ENCODE results near the gene ROR2. TPM values are rescaled to one million over a fixed set of nuclear protein-coding genes. Genes with fewer than 3 reads are reported as not detected.

The ROR2 gene
- total and polyA plus RNA-seq, 4 donors: 0.13 to 0.84 (median 0.52) TPM

- H3K9me3 ChIP-seq (ENCODE audit: control insufficient read depth in 4 of 4, low read length in 3 of 4): no peaks in the 10 kb centered on the region
- no peak overlapping the region for H3K9ac ChIP-seq (ENCODE audit: low read depth in 1 of 2, low read length in 2 of 2)
- H3K27ac ChIP-seq (ENCODE audit: low read depth in 1 of 2, low read length in 2 of 2): no peak overlapping the region
- H3K27me3 ChIP-seq (ENCODE audit: control insufficient read depth in 4 of 4, insufficient read depth in 4 of 4, low read length in 3 of 4): peaks cover 0 to 3% (median 0%) of the 10 kb centered on the region in 4 donors
- TF ChIP-seq HNF4A (conservative IDR thresholded peaks at IDR 0.05) (peak; percentile 5 to 29), FOXA2 (IDR thresholded peaks at IDR 0.05) (peak; percentile 24), RXRA (IDR thresholded peaks at IDR 0.05) (peak in 1 of 2 donors; percentile 31), REST (IDR thresholded peaks at IDR 0.05) (no peak), JUND (IDR thresholded peaks at IDR 0.05) (peak in 1 of 2 donors; percentile 27)
- H3K36me3 ChIP-seq (ENCODE audit: control insufficient read depth in 4 of 4, insufficient read depth in 3 of 4, low read depth in 1 of 4, low read length in 3 of 4): no peaks in the 10 kb centered on the region
- H3K4me1 ChIP-seq (ENCODE audit: control insufficient read depth in 4 of 4, insufficient read depth in 4 of 4, low read length in 3 of 4): peaks cover 0 to 10% (median 3%) of the 10 kb centered on the region in 4 donors
- no peak overlapping the region for H3K4me3 ChIP-seq (ENCODE audit: low read depth in 1 of 3, low read length in 3 of 3)
- no peak for DNase-seq (ENCODE audit: low spot score)
- 38% methylated on average over 20 of the region's 20 CpGs for WGBS
These were observed 132.4 kb downstream of the ROR2 start for GRCh38 chr9:91817493-91818224.

GRCh38 chr9:91817106-91817492 is 132.9 kb downstream of the ROR2 start:
- no peak overlapping the region for H3K4me3 ChIP-seq (ENCODE audit: low read depth in 1 of 3, low read length in 3 of 3)
- no peaks in the 10 kb centered on the region for H3K36me3 ChIP-seq (ENCODE audit: control insufficient read depth in 4 of 4, insufficient read depth in 3 of 4, low read depth in 1 of 4, low read length in 3 of 4)
- H3K27ac ChIP-seq (ENCODE audit: low read depth in 1 of 2, low read length in 2 of 2): no peak overlapping the region
- H3K9me3 ChIP-seq (ENCODE audit: control insufficient read depth in 4 of 4, low read length in 3 of 4): no peaks in the 10 kb centered on the region
- DNase-seq (ENCODE audit: low spot score): no peak
- peaks cover 0 to 10% (median 3%) of the 10 kb centered on the region in 4 donors for H3K4me1 ChIP-seq (ENCODE audit: control insufficient read depth in 4 of 4, insufficient read depth in 4 of 4, low read length in 3 of 4)
- 94% methylated on average over 8 of the region's 8 CpGs for WGBS
- no peak overlapping the region for H3K9ac ChIP-seq (ENCODE audit: low read depth in 1 of 2, low read length in 2 of 2)
- H3K27me3 ChIP-seq (ENCODE audit: control insufficient read depth in 4 of 4, insufficient read depth in 4 of 4, low read length in 3 of 4): peaks cover 0 to 3% (median 0%) of the 10 kb centered on the region in 4 donors
- TF ChIP-seq YY1 (IDR thresholded peaks at IDR 0.05) (no peak), HNF4G (IDR thresholded peaks at IDR 0.05) (no peak), HNF4A (conservative IDR thresholded peaks at IDR 0.05) (no peak), FOXA2 (IDR thresholded peaks at IDR 0.05) (no peak), SP1 (IDR thresholded peaks at IDR 0.05) (no peak), NR2F2 (IDR thresholded peaks at IDR 0.05) (no peak), FOXA1 (IDR thresholded peaks at IDR 0.05) (no peak), JUND (IDR thresholded peaks at IDR 0.05) (no peak)

- Histone ChIP-seq H3K27me3 (ENCODE audit: control insufficient read depth in 4 of 4, insufficient read depth in 4 of 4, low read length in 3 of 4) (peaks cover 0 to 3% (median 0%) of the 10 kb centered on the region in 4 donors), H3K4me1 (ENCODE audit: control insufficient read depth in 4 of 4, insufficient read depth in 4 of 4, low read length in 3 of 4) (peaks cover 0 to 10% (median 3%) of the 10 kb centered on the region in 4 donors), H3K4me3 (ENCODE audit: low read depth in 1 of 3, low read length in 3 of 3) (no peak overlapping the region), H3K9me3 (ENCODE audit: control insufficient read depth in 4 of 4, low read length in 3 of 4) (no peaks in the 10 kb centered on the region), H3K9ac (ENCODE audit: low read depth in 1 of 2, low read length in 2 of 2) (no peak overlapping the region), H3K36me3 (ENCODE audit: control insufficient read depth in 4 of 4, insufficient read depth in 3 of 4, low read depth in 1 of 4, low read length in 3 of 4) (no peaks in the 10 kb centered on the region), H3K27ac (ENCODE audit: low read depth in 1 of 2, low read length in 2 of 2) (no peak overlapping the region)
- WGBS: 91% methylated on average over 9 of the region's 9 CpGs
- DNase-seq (ENCODE audit: low spot score): no peak
- no peak for TF ChIP-seq CTCF (IDR thresholded peaks at IDR 0.05; ENCODE audit: low read depth, low read length, missing input control)
- TF ChIP-seq TAF1 (conservative IDR thresholded peaks at IDR 0.05): no peak
- no peak for TF ChIP-seq ATF3 (IDR thresholded peaks at IDR 0.05)
- TF ChIP-seq YY1 (IDR thresholded peaks at IDR 0.05): no peak
- TF ChIP-seq EGR1 (IDR thresholded peaks at IDR 0.05; ENCODE audit: low read depth in 2 of 2): no peak
- TF ChIP-seq HNF4G (IDR thresholded peaks at IDR 0.05): no peak
- TF ChIP-seq RAD21 (IDR thresholded peaks at IDR 0.05): no peak
- TF ChIP-seq GABPA (IDR thresholded peaks at IDR 0.05 in 1 of 2, conservative IDR thresholded peaks at IDR 0.05 in 1 of 2): no peak
- no peak for TF ChIP-seq FOXA1 (IDR thresholded peaks at IDR 0.05)
- no peak for TF ChIP-seq RXRA (IDR thresholded peaks at IDR 0.05)
- TF ChIP-seq SP1 (IDR thresholded peaks at IDR 0.05): no peak
These were observed 133.7 kb downstream of the ROR2 start for GRCh38 chr9:91816356-91816755.

Measured in liver (tissue), 9 donors.